ENCODE results near the gene SRL. TPM values are rescaled to one million over a fixed set of nuclear protein-coding genes. Genes with fewer than 3 reads are reported as not detected.

Gene SRL
- total RNA-seq: 0.32 and 0.40 TPM in 2 replicates
- long read RNA-seq: 0 reads

GRCh38 chr16:4241928-4242283 lies at the start of gene SRL:
Gene SRL, minus strand, starts transcription at chr16:4242080. Its CDS starts 13 bp downstream, at chr16:4242067.
- no peaks in the 10 kb centered on the region for H3K9me3 Mint-ChIP-seq
- no peaks in the 10 kb centered on the region for H3K27me3 Mint-ChIP-seq (ENCODE audit: low read depth)
- H3K27ac Mint-ChIP-seq (ENCODE audit: unreplicated experiment): peak within 1 kb of the TSS; percentile 22
- DNase-seq (ENCODE audit: low read depth, low spot score): no peak
- no peak within 1 kb of the TSS for H3K4me3 Mint-ChIP-seq
- H3K36me3 Mint-ChIP-seq (ENCODE audit: low read depth): no peaks in the 10 kb centered on the region
- peaks cover 17% of the 10 kb centered on the region for H3K4me1 Mint-ChIP-seq
- TF ChIP-seq CTCF (conservative IDR thresholded peaks at IDR 0.05): no peak

GRCh38 chr16:4290236-4290830 lies 48.5 kb upstream of the SRL start:
- Mint-ChIP-seq H3K27ac (ENCODE audit: unreplicated experiment) (no peak overlapping the region), H3K27me3 (ENCODE audit: low read depth) (no peaks in the 10 kb centered on the region), H3K9me3 (no peaks in the 10 kb centered on the region), H3K4me3 (no peak overlapping the region), H3K4me1 (peaks cover 24% of the 10 kb centered on the region), H3K36me3 (ENCODE audit: low read depth) (no peaks in the 10 kb centered on the region)
- DNase-seq (ENCODE audit: low read depth, low spot score): no peak
- TF ChIP-seq CTCF (conservative IDR thresholded peaks at IDR 0.05): no peak

- Mint-ChIP-seq H3K4me3 (no peak overlapping the region), H3K4me1 (peaks cover 19% of the 10 kb centered on the region), H3K27ac (ENCODE audit: unreplicated experiment) (no peak overlapping the region), H3K36me3 (ENCODE audit: low read depth) (no peaks in the 10 kb centered on the region), H3K27me3 (ENCODE audit: low read depth) (peaks cover 6% of the 10 kb centered on the region), H3K9me3 (no peaks in the 10 kb centered on the region)
- peak; percentile 93 for TF ChIP-seq CTCF (conservative IDR thresholded peaks at IDR 0.05)
- DNase-seq (ENCODE audit: low read depth, low spot score): peak; percentile 81
Observed at GRCh38 chr16:4288148-4288921, 46.5 kb upstream of the SRL start.

GRCh38 chr16:4285167-4285566 lies 43.3 kb upstream of the SRL start:
- Mint-ChIP-seq H3K36me3 (ENCODE audit: low read depth) (no peaks in the 10 kb centered on the region), H3K27me3 (ENCODE audit: low read depth) (peaks cover 6% of the 10 kb centered on the region), H3K4me3 (no peak overlapping the region), H3K27ac (ENCODE audit: unreplicated experiment) (no peak overlapping the region), H3K9me3 (peaks cover 3% of the 10 kb centered on the region), H3K4me1 (peaks cover 11% of the 10 kb centered on the region)
- no peak for TF ChIP-seq CTCF (conservative IDR thresholded peaks at IDR 0.05)
- DNase-seq (ENCODE audit: low read depth, low spot score): no peak

GRCh38 chr16:4283939-4284338 lies 42.1 kb upstream of the SRL start:
- H3K4me3 Mint-ChIP-seq: peak overlapping the region; percentile 0

More at GRCh38 chr16:4283939-4284338, 42.1 kb upstream of the SRL start:
- TF ChIP-seq CTCF (conservative IDR thresholded peaks at IDR 0.05): no peak
- no peak for DNase-seq (ENCODE audit: low read depth, low spot score)
- Mint-ChIP-seq H3K36me3 (ENCODE audit: low read depth) (no peaks in the 10 kb centered on the region), H3K9me3 (peaks cover 3% of the 10 kb centered on the region), H3K27me3 (ENCODE audit: low read depth) (peaks cover 6% of the 10 kb centered on the region), H3K27ac (ENCODE audit: unreplicated experiment) (no peak overlapping the region), H3K4me1 (peaks cover 11% of the 10 kb centered on the region)
